ENCODE results near the gene SP5. TPM values are rescaled to one million over a fixed set of nuclear protein-coding genes. Genes with fewer than 3 reads are reported as not detected.

Gene SP5
- total RNA-seq, 4 donors from 2014 or later: 1.8 to 6.5 (median 3.2) TPM

DNA sequence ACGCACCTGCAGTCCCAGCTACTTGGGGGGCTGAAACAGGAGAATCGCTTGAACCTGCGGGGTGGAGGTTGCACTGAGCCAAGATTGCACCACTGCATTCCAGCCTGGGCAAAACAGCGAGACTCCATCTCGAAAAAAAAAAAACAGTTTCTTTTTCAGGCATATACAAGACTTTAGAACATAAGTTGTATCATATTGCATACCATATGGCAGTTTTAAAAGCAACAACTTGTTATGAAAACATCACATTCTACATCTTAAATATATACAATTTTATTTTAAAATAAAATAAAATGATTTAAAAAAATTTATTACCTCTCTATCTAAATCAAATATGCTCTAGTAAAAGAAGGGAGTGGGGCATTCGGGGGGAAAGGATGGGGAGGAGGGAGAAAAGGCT, 39.4 kb upstream of the SP5 start:
- no peak for TF ChIP-seq POLR2A (IDR thresholded peaks at IDR 0.05)
- TF ChIP-seq, protein P1, sequence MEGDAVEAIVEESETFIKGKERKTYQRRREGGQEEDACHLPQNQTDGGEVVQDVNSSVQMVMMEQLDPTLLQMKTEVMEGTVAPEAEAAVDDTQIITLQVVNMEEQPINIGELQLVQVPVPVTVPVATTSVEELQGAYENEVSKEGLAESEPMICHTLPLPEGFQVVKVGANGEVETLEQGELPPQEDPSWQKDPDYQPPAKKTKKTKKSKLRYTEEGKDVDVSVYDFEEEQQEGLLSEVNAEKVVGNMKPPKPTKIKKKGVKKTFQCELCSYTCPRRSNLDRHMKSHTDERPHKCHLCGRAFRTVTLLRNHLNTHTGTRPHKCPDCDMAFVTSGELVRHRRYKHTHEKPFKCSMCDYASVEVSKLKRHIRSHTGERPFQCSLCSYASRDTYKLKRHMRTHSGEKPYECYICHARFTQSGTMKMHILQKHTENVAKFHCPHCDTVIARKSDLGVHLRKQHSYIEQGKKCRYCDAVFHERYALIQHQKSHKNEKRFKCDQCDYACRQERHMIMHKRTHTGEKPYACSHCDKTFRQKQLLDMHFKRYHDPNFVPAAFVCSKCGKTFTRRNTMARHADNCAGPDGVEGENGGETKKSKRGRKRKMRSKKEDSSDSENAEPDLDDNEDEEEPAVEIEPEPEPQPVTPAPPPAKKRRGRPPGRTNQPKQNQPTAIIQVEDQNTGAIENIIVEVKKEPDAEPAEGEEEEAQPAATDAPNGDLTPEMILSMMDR (IDR thresholded peaks at IDR 0.05): no peak
- no peak for DNase-seq (ENCODE audit: low spot score in 2 of 2)
- H3K4me3 ChIP-seq (ENCODE audit: low read depth, poor library complexity, severe bottlenecking): no peak overlapping the region
- 82 to 87% methylated on average over 6 of the region's 6 CpGs for WGBS, 2 donors
- intact Hi-C loops (cut with DNase I; ENCODE audit: low total_unique reads): no loop called here

DNA sequence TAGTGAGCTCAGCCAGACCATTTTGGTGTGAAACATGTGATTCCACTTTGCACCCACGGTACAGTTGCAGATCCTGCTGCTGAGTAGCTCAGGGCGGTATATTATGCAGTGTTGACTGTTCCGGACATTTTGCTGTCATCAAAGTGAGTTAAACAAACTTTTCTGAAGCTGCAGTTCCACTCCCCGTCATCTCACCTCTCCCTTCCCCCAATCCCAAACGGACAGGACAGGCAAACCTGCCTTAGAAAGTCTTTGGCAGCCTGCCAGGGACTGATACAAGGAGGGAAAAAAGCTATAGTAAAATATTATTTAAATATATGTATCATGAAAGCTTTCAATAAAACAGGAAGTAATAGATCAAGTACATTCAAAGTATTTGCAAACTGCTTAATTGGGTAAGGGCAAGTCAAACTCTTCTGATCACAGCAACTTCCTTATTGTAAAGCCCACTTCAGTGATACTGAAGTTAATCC, 35.5 kb upstream of the SP5 start:
- TF ChIP-seq, protein P1 (IDR thresholded peaks at IDR 0.05): no peak
- no peak for TF ChIP-seq POLR2A (IDR thresholded peaks at IDR 0.05)
- intact Hi-C loops (cut with DNase I; ENCODE audit: low total_unique reads): no loop called here
- no peak overlapping the region for H3K4me3 ChIP-seq (ENCODE audit: low read depth, poor library complexity, severe bottlenecking)
- 22 to 36% methylated on average over 5 of the region's 5 CpGs for WGBS, 2 donors
- DNase-seq (ENCODE audit: low spot score in 2 of 2): no peak

DNA sequence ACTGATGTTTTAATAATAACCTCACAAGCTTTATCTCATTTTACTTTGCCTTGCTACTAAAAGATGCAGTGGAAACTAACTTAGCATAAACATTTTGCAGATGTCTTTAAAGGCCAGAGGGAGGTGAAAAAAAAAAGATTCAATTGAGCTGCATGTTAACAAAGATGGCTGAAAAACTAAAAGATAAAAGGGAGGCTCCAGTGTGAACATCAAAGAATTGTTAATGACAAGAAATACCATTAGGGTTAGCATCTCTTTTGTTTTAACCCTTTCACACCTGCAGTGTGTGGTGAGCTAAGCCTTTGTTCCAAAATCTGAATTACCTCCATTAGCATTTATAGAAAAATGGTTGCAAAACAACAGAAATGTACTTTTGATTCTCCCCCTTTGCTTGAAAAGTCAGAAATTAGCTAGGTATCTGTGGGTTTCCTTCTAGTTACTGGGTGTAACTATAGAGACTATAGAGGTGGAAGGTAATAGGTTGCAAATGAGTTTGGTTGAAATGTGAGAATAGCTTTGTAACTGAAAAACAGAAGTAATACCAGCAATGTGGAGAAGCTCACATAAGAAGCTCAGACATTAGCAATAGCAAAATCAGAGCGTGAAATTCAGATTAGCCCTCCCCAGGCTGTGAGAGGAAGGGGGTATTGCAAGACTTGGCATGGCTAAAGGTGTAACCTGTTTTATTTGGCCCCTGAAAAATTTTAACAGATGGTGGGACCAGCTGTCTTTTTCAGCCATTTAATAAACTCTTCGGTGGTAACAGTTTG, 34.8 kb upstream of the SP5 start:
- intact Hi-C loops (cut with DNase I; ENCODE audit: low total_unique reads): no loop called here
- TF ChIP-seq, protein P1 (IDR thresholded peaks at IDR 0.05): no peak
- TF ChIP-seq POLR2A (IDR thresholded peaks at IDR 0.05): no peak
- DNase-seq (ENCODE audit: low spot score in 2 of 2): no peak
- no peak overlapping the region for H3K4me3 ChIP-seq (ENCODE audit: low read depth, poor library complexity, severe bottlenecking)
- 79 to 84% methylated on average over 2 of the region's 2 CpGs for WGBS, 2 donors

DNA sequence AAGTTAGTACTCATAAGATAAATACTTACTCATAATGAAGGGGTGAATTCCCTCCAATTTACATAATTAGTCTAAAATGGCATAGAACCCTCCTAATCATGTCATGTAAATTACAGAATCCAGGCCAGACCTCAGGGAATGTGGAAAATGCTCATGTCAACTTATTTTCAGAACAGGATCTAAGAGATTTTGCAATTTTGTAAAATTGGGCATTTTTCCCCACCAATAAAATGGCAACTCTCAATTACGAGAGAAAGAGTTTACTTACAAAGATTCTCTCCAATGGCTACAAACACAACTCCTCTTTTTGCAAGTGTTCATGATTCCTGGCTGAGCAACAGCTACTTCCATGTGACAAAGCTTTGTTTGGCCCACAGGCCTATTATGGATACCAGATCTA, 33.8 kb upstream of the SP5 start:
- TF ChIP-seq, protein P1 (IDR thresholded peaks at IDR 0.05): no peak
- no peak for TF ChIP-seq POLR2A (IDR thresholded peaks at IDR 0.05)
- WGBS, 2 donors: 51 to 60% methylated on average over 1 of the region's 1 CpG
- H3K4me3 ChIP-seq (ENCODE audit: low read depth, poor library complexity, severe bottlenecking): no peak overlapping the region
- DNase-seq (ENCODE audit: low spot score in 2 of 2): no peak
- intact Hi-C loops (cut with DNase I; ENCODE audit: low total_unique reads): no loop called here

DNA sequence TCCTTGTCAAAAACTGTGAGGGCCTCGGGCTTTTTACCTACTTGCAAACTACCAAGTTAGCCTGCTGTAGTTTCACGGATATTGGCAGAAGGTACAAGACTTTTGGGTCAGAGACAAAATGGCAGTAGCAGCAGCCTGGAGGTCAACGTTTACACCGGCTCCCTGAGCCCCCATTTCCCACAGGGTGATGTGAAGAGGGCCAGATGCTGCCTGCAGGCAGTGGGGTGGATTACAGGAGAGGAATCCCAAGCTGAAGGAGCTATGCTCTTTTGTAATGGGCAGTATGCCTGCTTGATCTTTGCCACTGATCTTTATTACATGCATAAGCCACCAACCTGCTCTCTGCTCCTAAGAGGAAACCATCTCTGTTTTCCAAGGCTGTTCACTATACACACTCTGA, 29.5 kb upstream of the SP5 start:
- TF ChIP-seq, protein P1 (IDR thresholded peaks at IDR 0.05): no peak
- DNase-seq (ENCODE audit: low spot score in 2 of 2): no peak
- 58% methylated on average over 4 of the region's 4 CpGs for WGBS, 2 donors
- intact Hi-C loops (cut with DNase I; ENCODE audit: low total_unique reads): no loop called here
- H3K4me3 ChIP-seq (ENCODE audit: low read depth, poor library complexity, severe bottlenecking): no peak overlapping the region

DNA sequence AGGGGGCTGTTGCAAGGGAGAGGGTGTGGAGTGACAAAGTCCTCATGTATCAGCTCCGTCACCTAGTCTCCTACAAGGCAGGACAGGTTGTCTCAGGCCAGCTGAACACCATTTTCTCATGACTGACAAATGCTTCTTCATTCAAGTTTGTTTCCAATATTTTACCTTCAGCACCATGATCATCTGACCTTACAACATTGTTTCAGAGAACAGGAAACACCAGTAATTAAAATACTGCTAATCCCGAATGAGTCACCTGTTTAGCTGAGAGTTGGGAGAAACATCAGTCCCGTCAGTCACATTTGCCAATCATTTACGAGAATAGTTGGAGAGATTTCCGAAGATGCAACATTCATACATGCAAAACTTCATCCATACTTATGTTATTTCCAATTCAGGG, 25.7 kb upstream of the SP5 start:
- DNase-seq (ENCODE audit: low spot score in 2 of 2): no peak
- TF ChIP-seq POLR2A (IDR thresholded peaks at IDR 0.05): no peak
- TF ChIP-seq, protein P1 (IDR thresholded peaks at IDR 0.05): no peak
- intact Hi-C loops (cut with DNase I; ENCODE audit: low total_unique reads): no loop called here
- no peak overlapping the region for H3K4me3 ChIP-seq (ENCODE audit: low read depth, poor library complexity, severe bottlenecking)
- WGBS, 2 donors: 73% methylated on average over 5 of the region's 5 CpGs
